Measurements from ENCODE around the gene NOSTRIN. TPM values are rescaled to one million over a fixed set of nuclear protein-coding genes. Genes with fewer than 3 reads are reported as not detected.

The NOSTRIN gene
- total and polyA plus RNA-seq, 10 donors = 3.5 to 20.3 (median 10.0) TPM

DNA sequence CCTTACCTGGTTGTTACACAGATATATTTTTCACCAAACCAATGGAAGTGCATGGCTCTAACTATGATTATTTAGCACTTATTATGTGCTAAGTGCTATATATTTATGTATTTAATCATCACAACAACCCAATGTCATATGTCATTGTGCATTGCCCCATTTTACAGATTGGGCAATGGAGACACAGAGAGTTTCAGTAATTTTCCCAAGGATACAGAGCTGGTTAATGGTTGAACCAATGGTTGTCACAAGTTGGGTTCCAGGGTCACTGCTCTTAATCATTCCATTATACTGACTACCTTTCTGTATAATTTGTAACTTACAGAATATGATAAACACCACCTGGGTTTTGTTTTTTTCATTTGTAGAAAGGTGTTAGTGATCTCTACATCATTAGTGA lies 29.2 kb downstream of the NOSTRIN start:
- TF ChIP-seq POLR2A (IDR thresholded peaks at IDR 0.05) (no peak), POLR2AphosphoS5 (IDR thresholded peaks at IDR 0.05) (no peak)
- TF ChIP-seq, protein P1, sequence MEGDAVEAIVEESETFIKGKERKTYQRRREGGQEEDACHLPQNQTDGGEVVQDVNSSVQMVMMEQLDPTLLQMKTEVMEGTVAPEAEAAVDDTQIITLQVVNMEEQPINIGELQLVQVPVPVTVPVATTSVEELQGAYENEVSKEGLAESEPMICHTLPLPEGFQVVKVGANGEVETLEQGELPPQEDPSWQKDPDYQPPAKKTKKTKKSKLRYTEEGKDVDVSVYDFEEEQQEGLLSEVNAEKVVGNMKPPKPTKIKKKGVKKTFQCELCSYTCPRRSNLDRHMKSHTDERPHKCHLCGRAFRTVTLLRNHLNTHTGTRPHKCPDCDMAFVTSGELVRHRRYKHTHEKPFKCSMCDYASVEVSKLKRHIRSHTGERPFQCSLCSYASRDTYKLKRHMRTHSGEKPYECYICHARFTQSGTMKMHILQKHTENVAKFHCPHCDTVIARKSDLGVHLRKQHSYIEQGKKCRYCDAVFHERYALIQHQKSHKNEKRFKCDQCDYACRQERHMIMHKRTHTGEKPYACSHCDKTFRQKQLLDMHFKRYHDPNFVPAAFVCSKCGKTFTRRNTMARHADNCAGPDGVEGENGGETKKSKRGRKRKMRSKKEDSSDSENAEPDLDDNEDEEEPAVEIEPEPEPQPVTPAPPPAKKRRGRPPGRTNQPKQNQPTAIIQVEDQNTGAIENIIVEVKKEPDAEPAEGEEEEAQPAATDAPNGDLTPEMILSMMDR (IDR thresholded peaks at IDR 0.05 in 8 of 11, conservative IDR thresholded peaks at IDR 0.05 in 3 of 11) = no peak
- H3K27ac ChIP-seq = no peak overlapping the region
- intact Hi-C loops (cut with DNase I; ENCODE audit: low total_unique reads) = no loop called here
- peaks cover 0 to 10% (median 6%) of the 10 kb centered on the region in 8 donors for H3K9me3 ChIP-seq
- no peak overlapping the region for H3K4me3 ChIP-seq
- peaks cover 0 to 11% (median 0%) of the 10 kb centered on the region in 6 donors for H3K36me3 ChIP-seq
- H3K27me3 ChIP-seq (replicated peaks in 1 of 7) = no peaks in the 10 kb centered on the region
- no peaks in the 10 kb centered on the region for H3K4me1 ChIP-seq
- DNase-seq = no peak

DNA sequence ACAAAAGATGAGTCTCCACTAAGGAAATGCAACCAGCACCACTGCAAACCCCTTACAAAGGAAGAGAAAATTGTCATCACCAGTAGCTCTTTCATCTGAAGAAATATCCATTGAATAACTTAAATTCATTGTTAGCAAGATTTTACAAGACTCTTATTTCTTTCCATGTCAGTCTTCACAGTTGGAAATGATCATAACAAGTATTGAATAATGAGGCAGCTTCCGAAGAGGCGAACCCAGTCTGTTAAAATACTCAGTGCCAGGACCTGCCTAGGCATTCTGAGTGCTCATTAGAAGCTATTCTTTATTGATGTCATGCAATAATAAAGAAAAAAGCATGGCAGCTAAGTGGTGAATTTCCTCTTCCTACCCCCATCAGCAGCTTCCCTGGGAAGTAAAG lies 33.5 kb downstream of the NOSTRIN start:
- TF ChIP-seq POLR2A (IDR thresholded peaks at IDR 0.05) (no peak), POLR2AphosphoS5 (IDR thresholded peaks at IDR 0.05) (no peak)
- TF ChIP-seq, protein P1 (IDR thresholded peaks at IDR 0.05 in 8 of 11, conservative IDR thresholded peaks at IDR 0.05 in 3 of 11) = no peak
- DNase-seq = no peak
- WGBS, 5 donors = 93 to 98% (median 97%) methylated on average over 2 of the region's 2 CpGs
- intact Hi-C loops (cut with DNase I; ENCODE audit: low total_unique reads) = no loop called here
- Histone ChIP-seq H3K27me3 (replicated peaks in 1 of 7) (no peaks in the 10 kb centered on the region), H3K27ac (no peak overlapping the region), H3K4me1 (no peaks in the 10 kb centered on the region), H3K4me3 (no peak overlapping the region), H3K9me3 (peaks cover 0 to 6% (median 4%) of the 10 kb centered on the region in 8 donors), H3K36me3 (peaks cover 0 to 7% (median 0%) of the 10 kb centered on the region in 6 donors)

DNA sequence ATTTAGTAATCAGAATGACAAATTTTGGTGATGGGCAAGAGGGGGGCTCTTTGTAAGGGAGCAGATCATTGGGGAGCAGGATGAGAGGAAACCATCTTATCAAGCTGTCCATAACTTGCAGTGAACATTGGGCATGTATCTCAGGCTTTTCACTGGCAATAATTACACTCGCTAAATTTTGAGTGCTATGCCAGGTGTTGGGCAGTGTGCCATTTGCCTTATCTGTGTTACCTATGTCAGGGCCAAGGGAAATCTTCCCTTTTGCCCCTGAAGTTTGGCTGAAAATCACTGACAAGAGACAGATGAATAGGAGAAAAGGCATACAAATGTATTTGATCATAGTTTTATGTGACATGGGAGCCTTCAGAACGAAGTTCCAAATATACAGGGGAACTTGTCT lies 39.0 kb downstream of the NOSTRIN start:
- no peak for DNase-seq
- Histone ChIP-seq H3K36me3 (no peaks in the 10 kb centered on the region), H3K4me1 (no peaks in the 10 kb centered on the region), H3K27me3 (replicated peaks in 1 of 7) (no peaks in the 10 kb centered on the region), H3K9me3 (no peaks in the 10 kb centered on the region), H3K4me3 (no peak overlapping the region), H3K27ac (no peak overlapping the region)
- TF ChIP-seq, protein P1 (IDR thresholded peaks at IDR 0.05 in 8 of 11, conservative IDR thresholded peaks at IDR 0.05 in 3 of 11) = no peak
- TF ChIP-seq POLR2AphosphoS5 (IDR thresholded peaks at IDR 0.05) (no peak), POLR2A (IDR thresholded peaks at IDR 0.05) (no peak)
- WGBS, 5 donors = 73 to 88% (median 80%) methylated on average over 2 of the region's 2 CpGs
- intact Hi-C loops (cut with DNase I; ENCODE audit: low total_unique reads) = no loop called here

DNA sequence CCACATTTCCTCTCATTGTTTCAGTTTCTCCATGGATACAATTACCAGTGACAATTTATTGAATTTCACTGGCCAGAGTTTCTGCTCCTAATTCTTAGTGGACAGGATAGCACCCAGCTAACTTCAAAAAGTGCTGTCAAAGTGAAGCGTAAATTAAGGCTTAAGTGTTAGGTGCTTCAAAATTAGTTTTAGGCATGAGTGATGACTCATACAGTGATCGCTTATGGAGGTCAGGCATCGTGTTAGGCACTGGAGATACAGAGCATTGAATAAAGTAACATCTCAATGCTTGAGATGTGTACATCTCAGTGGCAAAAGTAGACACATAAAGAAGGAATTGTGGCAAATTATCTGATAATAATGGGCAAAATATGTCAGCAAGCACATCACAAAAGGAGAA lies 40.8 kb downstream of the NOSTRIN start:
- Histone ChIP-seq H3K27me3 (replicated peaks in 1 of 7) (no peaks in the 10 kb centered on the region), H3K36me3 (no peaks in the 10 kb centered on the region), H3K4me1 (no peaks in the 10 kb centered on the region), H3K4me3 (no peak overlapping the region), H3K27ac (no peak overlapping the region), H3K9me3 (no peaks in the 10 kb centered on the region)
- no peak for DNase-seq
- no peak for TF ChIP-seq POLR2A (IDR thresholded peaks at IDR 0.05)
- TF ChIP-seq POLR2AphosphoS5 (IDR thresholded peaks at IDR 0.05) = no peak
- TF ChIP-seq, protein P1 (IDR thresholded peaks at IDR 0.05 in 8 of 11, conservative IDR thresholded peaks at IDR 0.05 in 3 of 11) = no peak
- intact Hi-C loops (cut with DNase I; ENCODE audit: low total_unique reads) = no loop called here
- 87 to 92% (median 90%) methylated on average over 3 of the region's 3 CpGs for WGBS, 5 donors
